B cell (primary cell): ENCODE measurements around the gene GPX7. TPM values are rescaled to one million over a fixed set of nuclear protein-coding genes. Genes with fewer than 3 reads are reported as not detected.
A peak's percentile ranks its signal among the peaks of the same experiment; 100 is the strongest.

Source experiments
- ATAC-seq: fragments of 200-7000 bp; cut with Tn5 transposase; one replicate; pipeline ENCODE4 v1.10.0; 2021; ENCODE audit warnings: low read depth, mild to moderate bottlenecking, moderate number of reproducible peaks, moderate library complexity
- CTCF ChIA-PET: fragments of 350-600 bp; sonication (Branson Sonifier 250); formaldehyde crosslinking; loops from one replicate; lab custom pipeline; 2021; ENCODE audit warnings: antibody characterized with exemption, inconsistent platforms; lab: Charles Lee
- POLR2A ChIA-PET: fragments of 350-600 bp; sonication (Branson Sonifier 250); formaldehyde crosslinking; loops from one replicate; lab custom pipeline; 2021; ENCODE audit warnings: antibody characterized with exemption; lab: Charles Lee
- DNase-seq: peaks from one replicate; pipeline ENCODE4 v3.0.0; 2013
- H2AFZ ChIP-seq: 2 replicates; pipeline ENCODE4 v1.6.1; 2012; ENCODE audit warnings: mild to moderate bottlenecking, low read depth, low read length; ENCODE audit not compliant: insufficient read depth, poor library complexity, severe bottlenecking
- H3K27ac ChIP-seq, 2 donors: 1 replicate in 1 of 2; 2 replicates in 1 of 2; pipeline ENCODE4 v1.5.1; 2012 to 2013; ENCODE audit warnings: low read length in 2 of 2, mild to moderate bottlenecking in 2 of 2, moderate library complexity in 1 of 2
- H3K27me3 ChIP-seq, 4 experiments: fragments of 200-600 bp in 1 of 4; sonication (generic) in 1 of 4; replicated peaks in 1 of 4; 1 replicate in 2 of 4; 2 replicates in 2 of 4; pipeline versions ENCODE4 v1.6.1 to v1.7.0; 2013 to 2016; ENCODE audit warnings: low read length in 3 of 4, mild to moderate bottlenecking in 2 of 4, mixed read lengths in 1 of 4, moderate library complexity in 1 of 4; ENCODE audit not compliant: insufficient read depth in 4 of 4, control insufficient read depth in 3 of 4; ENCODE audit errors: control extremely low read depth in 1 of 4
- H3K36me3 ChIP-seq, 2 experiments: replicated peaks in 1 of 2; 1 replicate in 1 of 2; 2 replicates in 1 of 2; pipeline versions ENCODE4 v1.6.1 to v1.7.1; 2013; ENCODE audit warnings: low read length in 1 of 2; ENCODE audit not compliant: insufficient read depth in 2 of 2, control insufficient read depth in 1 of 2; ENCODE audit errors: control extremely low read depth in 1 of 2, extremely low read depth in 1 of 2
- H3K4me1 ChIP-seq, 2 donors: fragments of 200-600 bp in 1 of 2; sonication (generic) in 1 of 2; 1 replicate in 1 of 2; 2 replicates in 1 of 2; pipeline versions ENCODE4 v1.5.1 to v1.6.1; 2013 to 2017; ENCODE audit warnings: low read length in 2 of 2; ENCODE audit not compliant: control insufficient read depth in 2 of 2, insufficient read depth in 2 of 2
- H3K4me2 ChIP-seq: replicated peaks from 2 replicates; pipeline ENCODE3; 2012; ENCODE audit warnings: mild to moderate bottlenecking, low read depth, low read length; ENCODE audit not compliant: poor library complexity, severe bottlenecking
- H3K4me3 ChIP-seq, 5 experiments: fragments of 200-600 bp in 1 of 5; sonication (generic) in 1 of 5; 1 replicate in 3 of 5; 2 replicates in 2 of 5; pipeline versions ENCODE4 v1.5.1 to v1.7.0; 2011 to 2016; ENCODE audit warnings: low read length in 4 of 5, mild to moderate bottlenecking in 4 of 5, low read depth in 2 of 5, control low read depth in 1 of 5, moderate library complexity in 1 of 5; ENCODE audit not compliant: insufficient read depth in 1 of 5; ENCODE audit errors: control extremely low read depth in 1 of 5, extremely low read depth in 1 of 5
- H3K79me2 ChIP-seq: fragments of 200-600 bp; sonication (generic); one replicate; pipeline ENCODE4 v1.6.0; 2016; ENCODE audit warnings: low read length; ENCODE audit not compliant: control insufficient read depth, insufficient read depth
- H3K9ac ChIP-seq: fragments of 200-600 bp; sonication (generic); 2 replicates; pipeline ENCODE4 v1.6.1; 2017; ENCODE audit warnings: mild to moderate bottlenecking, low read length, moderate library complexity
- H3K9me3 ChIP-seq, 3 donors: one replicate each; pipeline versions ENCODE4 v1.6.1 to v1.7.1; 2013; ENCODE audit warnings: low read length in 2 of 3; ENCODE audit not compliant: control insufficient read depth in 2 of 3, insufficient read depth in 1 of 3; ENCODE audit errors: control extremely low read depth in 1 of 3
- H4K20me1 ChIP-seq: 2 replicates; pipeline ENCODE4 v1.6.0; 2012; ENCODE audit warnings: mild to moderate bottlenecking, low read length; ENCODE audit not compliant: insufficient read depth, control insufficient read depth, poor library complexity, severe bottlenecking
- H3K27ac Mint-ChIP-seq: one replicate; pipeline ENCODE4 v1.8.0; 2021; ENCODE audit warnings: mixed read lengths
- H3K27me3 Mint-ChIP-seq: one replicate; pipeline ENCODE4 v1.8.0; 2021; ENCODE audit warnings: mixed read lengths
- H3K4me1 Mint-ChIP-seq: one replicate; pipeline ENCODE4 v1.8.0; 2021; ENCODE audit warnings: mixed read lengths
- H3K4me3 Mint-ChIP-seq: one replicate; pipeline ENCODE4 v1.8.0; 2021; ENCODE audit warnings: mixed read lengths
- H3K9me3 Mint-ChIP-seq: one replicate; pipeline ENCODE4 v1.8.0; 2022; ENCODE audit warnings: mixed read lengths; ENCODE audit not compliant: insufficient read depth
- CTCF ChIP-seq: fragments of 200-600 bp; IDR thresholded peaks from one replicate; pipeline ENCODE4 v1.8.0; 2022; ENCODE audit warnings: antibody characterized with exemption, mild to moderate bottlenecking
- EZH2 ChIP-seq: IDR thresholded peaks from 2 replicates; pipeline ENCODE4 v1.6.1; 2012; ENCODE audit warnings: borderline replicate concordance, low read depth, mild to moderate bottlenecking, moderate library complexity, low read length; ENCODE audit not compliant: insufficient read depth, poor library complexity, severe bottlenecking
- WGBS: methylation state at CpG from one replicate; pipeline ENCODE4 v1.1.5; 2013; ENCODE audit warnings: missing lambda C conversion rate; ENCODE audit not compliant: insufficient coverage; 5-methylcytosine and 5-hydroxymethylcytosine counted together
- intact Hi-C: fragments of 100-400 bp; cut with micrococcal nuclease; formaldehyde crosslinking; loops from one replicate; pipeline ENCODE4 v1.10.0; 2022
- polyA plus RNA-seq: library from polyadenylated mRNA; depleted of rRNA; stranded (reverse); fragments of >200 nt; gene quantifications from 2 replicates; pipeline ENCODE4 v1.2.3, GENCODE V29; 2012
- total RNA-seq, 2 donors: library from RNA; stranded (reverse); fragments of 120-200 nt in 1 of 2; gene quantifications; 1 replicate in 1 of 2; 2 replicates in 1 of 2; pipeline versions ENCODE4 v1.2.3 to v1.2.4, GENCODE V29; 2013 to 2022

Gene GPX7
- total and polyA plus RNA-seq, 2 donors (not counting 1 experiment from before 2014, with no cell fraction given): 21.4 to 27.6 TPM

- H2AFZ ChIP-seq: no peak overlapping the region
- no peak for DNase-seq
- peak overlapping the region; percentile 88 for H3K27ac Mint-ChIP-seq
- H3K4me1 Mint-ChIP-seq: peaks cover 65% of the 10 kb centered on the region
- H3K9ac ChIP-seq: no peak overlapping the region
- intact Hi-C loops: loop anchor here (1.0 kb wide), 1 partner anchor 16 kb away; no protein-coding TSS in a partner anchor
- no peak overlapping the region for H3K4me3 Mint-ChIP-seq
- ATAC-seq: no peak
- TF ChIP-seq CTCF (no peak), EZH2 (no peak)
- H3K9me3 Mint-ChIP-seq: no peaks in the 10 kb centered on the region
- no peaks in the 10 kb centered on the region for H3K27me3 ChIP-seq
- H3K4me2 ChIP-seq: no peak overlapping the region
- CTCF ChIA-PET: no interaction called here
- H3K4me3 ChIP-seq: no peak overlapping the region
- H3K9me3 ChIP-seq: no peaks in the 10 kb centered on the region
- no CpG with 5 or more reads among the region's 2 CpGs for WGBS
- H4K20me1 ChIP-seq: no peaks in the 10 kb centered on the region
- peaks cover 96% of the 10 kb centered on the region for H3K79me2 ChIP-seq
- H3K36me3 ChIP-seq: peaks cover 0 to 1% of the 10 kb centered on the region in 2 experiments
- POLR2A ChIA-PET: interaction anchor here (0.6 kb wide), 1 partner anchor 53 kb away, joined by 4 read pairs; no protein-coding TSS in a partner anchor
- no peak overlapping the region for H3K27ac ChIP-seq
- H3K27me3 Mint-ChIP-seq: no peaks in the 10 kb centered on the region
- peaks cover 58 to 67% of the 10 kb centered on the region in 2 donors for H3K4me1 ChIP-seq
Observed at GRCh38 chr1:52629667-52630066, 27.5 kb downstream of the GPX7 start.

GRCh38 chr1:52631759-52632331 is 29.7 kb downstream of the GPX7 start:
- peaks cover 0 to 1% of the 10 kb centered on the region in 2 experiments for H3K36me3 ChIP-seq
- peaks cover 85% of the 10 kb centered on the region for H3K79me2 ChIP-seq
- peak overlapping the region; percentile 84 for H3K4me2 ChIP-seq
- intact Hi-C loops: loop anchor here (1.0 kb wide), 1 partner anchor 30 kb away; the partner anchor contains the start of gene GPX7
- ChIA-PET CTCF (interaction anchor here (0.6 to 7.3 kb wide), 7 partner anchors 10 to 227 kb away, joined by 3 to 42 read pairs (median 5); partner anchors contain the start of genes ORC1, PRPF38A and TUT4), POLR2A (interaction anchor here (0.6 to 4.3 kb wide), 10 partner anchors 8 to 101 kb away, joined by 3 to 82 read pairs (median 5); partner anchors contain the start of gene TUT4)
- no peaks in the 10 kb centered on the region for H3K9me3 ChIP-seq
- H3K9ac ChIP-seq: peak overlapping the region; percentile 69
- H2AFZ ChIP-seq: peak overlapping the region; percentile 78
- no peaks in the 10 kb centered on the region for H3K27me3 ChIP-seq
- H3K4me1 ChIP-seq: peaks cover 78 to 84% of the 10 kb centered on the region in 2 donors
- WGBS: 51% methylated on average over 4 of the region's 8 CpGs
- H3K4me3 ChIP-seq: peak overlapping the region in 4 of 5 experiments; percentile 58 to 77 (median 68)
- ATAC-seq: peak; percentile 5
- H3K27ac ChIP-seq: peak overlapping the region; percentile 89 to 99
- Mint-ChIP-seq H3K4me3 (peak overlapping the region; percentile 98), H3K27ac (peak overlapping the region; percentile 99), H3K9me3 (no peaks in the 10 kb centered on the region), H3K27me3 (no peaks in the 10 kb centered on the region), H3K4me1 (peaks cover 74% of the 10 kb centered on the region)
- peak; percentile 46 for DNase-seq
- H4K20me1 ChIP-seq: no peaks in the 10 kb centered on the region
- no peak for TF ChIP-seq CTCF
- TF ChIP-seq EZH2: no peak
